ENCODE data around the gene ZSCAN16. TPM values are rescaled to one million over a fixed set of nuclear protein-coding genes. Genes with fewer than 3 reads are reported as not detected.
"Not testable (repeated sequence)": the region's sequence is repeated elsewhere in the genome, so short reads cannot be mapped to it uniquely, and the experiment has no call there.

Gene ZSCAN16
- total RNA-seq, 1 donor from 2014 or later: 5.1 TPM

- H3K36me3 Mint-ChIP-seq (ENCODE audit: unreplicated experiment): no peaks in the 10 kb centered on the region
- no peaks in the 10 kb centered on the region for H3K9me3 Mint-ChIP-seq (ENCODE audit: unreplicated experiment)
- H3K4me1 Mint-ChIP-seq (ENCODE audit: unreplicated experiment): peaks cover 11% of the 10 kb centered on the region
- peak overlapping the region; percentile 97 for H3K4me3 Mint-ChIP-seq (ENCODE audit: unreplicated experiment)
- H3K27ac Mint-ChIP-seq (ENCODE audit: unreplicated experiment): peak overlapping the region; percentile 99
- DNase-seq (ENCODE audit: extremely low spot score, unreplicated experiment): no peak
- peaks cover 2% of the 10 kb centered on the region for H3K27me3 Mint-ChIP-seq (ENCODE audit: unreplicated experiment)
- TF ChIP-seq CTCF (IDR thresholded peaks at IDR 0.05): no peak
These were observed 43.0 kb upstream of the ZSCAN16 start for GRCh38 chr6:28081486-28081751.

- H3K4me3 Mint-ChIP-seq (ENCODE audit: unreplicated experiment): no peak overlapping the region
- no peaks in the 10 kb centered on the region for H3K36me3 Mint-ChIP-seq (ENCODE audit: unreplicated experiment)
- peaks cover 2% of the 10 kb centered on the region for H3K27me3 Mint-ChIP-seq (ENCODE audit: unreplicated experiment)
- peaks cover 11% of the 10 kb centered on the region for H3K4me1 Mint-ChIP-seq (ENCODE audit: unreplicated experiment)
- H3K27ac Mint-ChIP-seq (ENCODE audit: unreplicated experiment): no peak overlapping the region
- TF ChIP-seq CTCF (IDR thresholded peaks at IDR 0.05): no peak
- peaks cover under 1% of the 10 kb centered on the region for H3K9me3 Mint-ChIP-seq (ENCODE audit: unreplicated experiment)
- DNase-seq (ENCODE audit: extremely low spot score, unreplicated experiment): no peak
These were observed 41.5 kb upstream of the ZSCAN16 start for GRCh38 chr6:28082939-28083338.

GRCh38 chr6:28089054-28089453, 35.4 kb upstream of the ZSCAN16 start:
- H3K27me3 Mint-ChIP-seq (ENCODE audit: unreplicated experiment): no peaks in the 10 kb centered on the region
- peaks cover 25% of the 10 kb centered on the region for H3K9me3 Mint-ChIP-seq (ENCODE audit: unreplicated experiment)

GRCh38 chr6:28090917-28091586, 33.4 kb upstream of the ZSCAN16 start:
- Mint-ChIP-seq H3K27ac (ENCODE audit: unreplicated experiment) (no peak overlapping the region), H3K4me3 (ENCODE audit: unreplicated experiment) (no peak overlapping the region), H3K27me3 (ENCODE audit: unreplicated experiment) (no peaks in the 10 kb centered on the region), H3K36me3 (ENCODE audit: unreplicated experiment) (peaks cover 16% of the 10 kb centered on the region), H3K4me1 (ENCODE audit: unreplicated experiment) (no peaks in the 10 kb centered on the region), H3K9me3 (ENCODE audit: unreplicated experiment) (peaks cover 25% of the 10 kb centered on the region)
- TF ChIP-seq CTCF (IDR thresholded peaks at IDR 0.05): no peak
- DNase-seq (ENCODE audit: extremely low spot score, unreplicated experiment): no peak

More at GRCh38 chr6:28089054-28089453, 35.4 kb upstream of the ZSCAN16 start:
- no peak for DNase-seq (ENCODE audit: extremely low spot score, unreplicated experiment)
- no peak for TF ChIP-seq CTCF (IDR thresholded peaks at IDR 0.05)
- Mint-ChIP-seq H3K27ac (ENCODE audit: unreplicated experiment) (no peak overlapping the region), H3K36me3 (ENCODE audit: unreplicated experiment) (peaks cover 16% of the 10 kb centered on the region), H3K4me3 (ENCODE audit: unreplicated experiment) (no peak overlapping the region), H3K4me1 (ENCODE audit: unreplicated experiment) (no peaks in the 10 kb centered on the region)

- peaks cover 26% of the 10 kb centered on the region for H3K27me3 Mint-ChIP-seq (ENCODE audit: unreplicated experiment)
- not testable (repeated sequence) for H3K27ac Mint-ChIP-seq (ENCODE audit: unreplicated experiment); H3K9me3 Mint-ChIP-seq (ENCODE audit: unreplicated experiment); H3K36me3 Mint-ChIP-seq (ENCODE audit: unreplicated experiment); DNase-seq (ENCODE audit: extremely low spot score, unreplicated experiment); H3K4me3 Mint-ChIP-seq (ENCODE audit: unreplicated experiment)
- H3K4me1 Mint-ChIP-seq (ENCODE audit: unreplicated experiment): peaks cover 10% of the 10 kb centered on the region
These were observed 22.2 kb upstream of the ZSCAN16 start for GRCh38 chr6:28102222-28102621.

GRCh38 chr6:28102699-28103098, 21.7 kb upstream of the ZSCAN16 start:
- H3K27ac Mint-ChIP-seq (ENCODE audit: unreplicated experiment); H3K9me3 Mint-ChIP-seq (ENCODE audit: unreplicated experiment); H3K36me3 Mint-ChIP-seq (ENCODE audit: unreplicated experiment); DNase-seq (ENCODE audit: extremely low spot score, unreplicated experiment): not testable (repeated sequence)
- peak overlapping the region; percentile 47 for H3K4me3 Mint-ChIP-seq (ENCODE audit: unreplicated experiment)
- H3K4me1 Mint-ChIP-seq (ENCODE audit: unreplicated experiment): peaks cover 10% of the 10 kb centered on the region
- H3K27me3 Mint-ChIP-seq (ENCODE audit: unreplicated experiment): peaks cover 26% of the 10 kb centered on the region

Data from osteocyte (in vitro differentiated cells).